Putamen (tissue), 1 donor: Measurements from ENCODE around the gene EVA1C.
"Not testable (repeated sequence)": the region's sequence is repeated elsewhere in the genome, so short reads cannot be mapped to it uniquely, and the experiment has no call there.

Experiments
- DNase-seq: peaks from one replicate; pipeline ENCODE4 v3.0.0-alpha.2; 2016; ENCODE audit warnings: low spot score

EVA1C gene

GRCh38 chr21:32412162-32413014 lies at the start of gene EVA1C:
Gene EVA1C, plus strand, starts transcription at chr21:32412706. Its CDS starts 148 bp downstream, at chr21:32412854.
- peak; percentile 49 for DNase-seq

DNA sequence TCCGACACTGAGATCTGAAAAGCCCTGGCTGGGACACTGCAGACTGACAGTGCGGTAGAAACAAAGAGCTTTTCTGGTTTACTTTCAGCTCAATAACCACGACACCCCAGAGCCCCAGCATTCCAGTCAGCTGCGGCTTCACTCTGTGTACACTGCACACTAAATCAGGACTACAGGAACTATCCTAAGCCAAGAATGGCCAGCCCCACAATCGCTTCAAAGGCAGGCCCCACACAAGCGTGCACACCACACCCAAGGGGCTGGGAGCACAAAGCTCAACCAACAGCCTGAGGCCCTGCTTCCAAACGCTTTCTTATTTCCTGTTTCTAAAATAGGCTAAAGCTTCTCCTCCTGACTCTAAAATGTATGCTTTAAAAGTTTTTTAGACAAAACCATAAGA lies 48.1 kb upstream of the EVA1C start:
- no peak for DNase-seq

DNA sequence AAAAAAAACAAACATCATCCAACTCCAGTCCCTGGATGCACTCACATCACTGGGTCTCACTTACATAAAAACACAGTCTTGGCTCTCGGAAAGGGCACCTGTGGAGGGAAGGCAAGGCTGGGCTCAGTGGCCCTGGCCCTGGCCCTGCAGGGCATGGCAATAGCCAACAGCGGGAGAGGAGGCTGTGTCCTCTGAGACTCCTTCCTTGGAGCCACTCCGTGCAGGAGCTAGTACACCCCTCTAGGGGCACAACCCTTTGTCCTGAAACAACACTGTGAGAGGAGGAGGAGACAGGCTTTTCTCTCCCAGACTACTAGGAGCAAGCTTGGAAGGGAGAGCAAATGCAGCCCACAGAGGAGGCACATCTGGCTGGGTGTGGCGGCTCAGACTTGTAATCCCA lies 47.7 kb upstream of the EVA1C start:
- no peak for DNase-seq

DNA sequence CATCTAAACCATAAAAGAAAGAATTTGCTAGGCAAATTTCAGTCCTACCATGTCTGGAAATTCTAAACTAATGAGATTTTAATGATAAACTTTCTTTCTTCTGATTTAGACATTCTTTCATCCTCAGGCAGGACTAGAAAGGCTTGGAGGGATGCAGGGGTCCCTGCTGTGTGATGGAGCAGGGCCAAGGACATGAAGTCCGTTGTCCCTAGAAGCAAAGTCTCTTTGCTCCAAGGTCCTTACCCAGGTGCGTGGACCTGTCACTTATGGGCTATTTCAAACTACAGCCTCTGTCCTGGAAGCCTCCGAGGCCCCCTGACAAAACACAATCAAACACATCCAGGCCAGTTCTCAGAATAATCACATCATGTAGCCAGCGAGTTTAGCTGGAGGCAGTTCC lies 46.3 kb upstream of the EVA1C start:
- DNase-seq, result no peak

- DNase-seq, result no peak
Observed at GRCh38 chr21:32367158-32367557, 45.3 kb upstream of the EVA1C start.

DNA sequence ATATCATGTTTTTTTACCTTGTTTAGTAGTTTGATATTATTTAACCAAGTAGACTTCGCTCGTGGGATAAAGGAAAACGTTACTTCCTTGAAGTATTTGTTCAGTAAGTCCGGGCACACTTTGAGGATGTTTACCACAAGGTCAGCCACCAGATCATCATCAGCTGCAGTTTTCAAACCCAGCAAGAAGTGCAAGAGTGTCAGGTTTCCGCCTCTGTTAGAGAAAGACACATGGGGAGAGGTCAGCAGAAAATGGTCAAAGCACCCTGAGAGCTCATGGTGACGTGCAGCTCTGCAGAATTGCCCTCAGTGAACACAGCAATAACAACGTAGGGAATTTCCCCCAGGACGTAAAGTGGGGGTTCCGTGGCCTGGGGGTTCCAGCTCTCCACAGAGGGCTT lies 44.1 kb upstream of the EVA1C start:
- peak; percentile 12 for DNase-seq

GRCh38 chr21:32368961-32369360 lies 43.5 kb upstream of the EVA1C start:
- not testable (repeated sequence) for DNase-seq

- no peak for DNase-seq
Observed at GRCh38 chr21:32370998-32371766, 41.3 kb upstream of the EVA1C start.

DNA sequence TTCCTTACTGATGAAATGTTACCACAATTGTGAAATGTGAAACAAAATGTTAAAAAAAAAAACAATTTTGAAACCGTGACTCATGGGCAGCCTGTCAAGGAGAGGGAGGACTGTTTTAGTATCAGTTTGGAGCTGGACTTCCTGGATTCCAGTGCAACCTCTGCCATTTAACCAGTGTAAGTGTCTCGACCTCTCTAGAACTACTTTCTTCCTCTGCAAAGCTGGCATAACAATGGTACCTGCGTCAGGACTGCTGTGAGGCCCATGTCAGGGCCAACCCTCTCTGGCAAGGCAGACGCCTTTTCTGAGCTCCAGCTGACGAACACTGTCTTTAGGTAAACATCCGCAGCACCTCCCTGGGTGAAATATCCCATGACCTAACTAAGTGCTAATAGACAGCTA lies 40.6 kb upstream of the EVA1C start:
- no peak for DNase-seq

GRCh38 chr21:32372755-32373154 lies 39.8 kb upstream of the EVA1C start:
- DNase-seq, result no peak

DNA sequence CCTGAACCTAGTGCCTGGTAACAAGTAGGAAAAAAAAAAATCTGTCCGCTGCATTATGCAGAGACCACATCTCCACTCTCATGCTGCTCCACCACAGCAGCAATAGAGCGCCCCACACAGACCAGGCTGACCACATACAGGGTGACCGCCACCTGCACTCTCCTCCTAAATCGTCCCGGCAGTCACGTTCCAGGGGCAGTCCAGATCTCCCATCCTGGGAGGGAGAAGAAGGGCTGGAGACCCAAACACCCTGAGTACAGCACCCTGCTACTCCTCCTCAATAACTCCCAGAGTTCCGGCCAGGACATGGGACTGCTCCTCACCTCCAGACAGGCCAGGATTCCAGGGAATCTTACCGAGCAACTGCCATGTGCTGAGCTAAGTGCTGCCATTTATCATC lies 35.0 kb upstream of the EVA1C start:
- DNase-seq, result no peak

DNA sequence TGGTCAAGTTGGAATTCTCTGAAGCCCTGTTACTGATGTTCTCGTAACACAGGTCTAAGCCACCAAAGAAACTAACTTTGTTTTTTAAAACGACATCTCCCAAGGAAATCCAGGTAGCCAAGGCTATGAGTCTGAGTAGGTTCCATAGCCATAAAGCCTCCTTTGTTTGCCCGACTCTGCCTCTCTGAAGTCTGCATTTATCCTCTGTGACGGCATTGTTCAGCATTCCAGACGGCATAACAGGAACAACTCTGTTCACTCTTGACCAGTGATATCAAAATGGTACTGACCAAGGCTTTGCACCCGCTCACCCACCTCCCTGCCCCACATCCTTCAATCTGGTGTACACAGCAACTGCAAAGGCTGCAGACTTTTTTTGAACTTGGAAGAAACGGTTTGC lies 34.5 kb upstream of the EVA1C start:
- no peak for DNase-seq

DNA sequence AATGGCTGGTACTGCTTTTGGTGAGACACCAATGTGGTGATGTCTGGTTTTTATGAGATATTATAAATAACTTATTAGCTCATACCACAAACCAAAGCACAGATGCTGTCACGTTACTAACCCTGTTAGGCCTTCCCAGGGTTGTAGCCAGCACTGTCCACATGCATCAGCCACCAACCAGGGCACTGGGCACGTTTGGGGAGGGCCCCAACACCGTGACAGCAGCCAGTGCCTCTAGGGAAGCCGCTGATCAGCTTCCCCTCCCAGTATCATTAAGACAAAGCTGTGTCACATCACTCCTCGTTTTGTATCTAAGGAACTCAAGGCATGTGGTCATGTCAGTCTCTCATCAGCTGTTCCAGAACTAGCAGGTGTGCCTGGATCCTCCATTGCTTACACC lies 33.5 kb upstream of the EVA1C start:
- no peak for DNase-seq

GRCh38 chr21:32380940-32381339 lies 31.6 kb upstream of the EVA1C start:
- no peak for DNase-seq

DNA sequence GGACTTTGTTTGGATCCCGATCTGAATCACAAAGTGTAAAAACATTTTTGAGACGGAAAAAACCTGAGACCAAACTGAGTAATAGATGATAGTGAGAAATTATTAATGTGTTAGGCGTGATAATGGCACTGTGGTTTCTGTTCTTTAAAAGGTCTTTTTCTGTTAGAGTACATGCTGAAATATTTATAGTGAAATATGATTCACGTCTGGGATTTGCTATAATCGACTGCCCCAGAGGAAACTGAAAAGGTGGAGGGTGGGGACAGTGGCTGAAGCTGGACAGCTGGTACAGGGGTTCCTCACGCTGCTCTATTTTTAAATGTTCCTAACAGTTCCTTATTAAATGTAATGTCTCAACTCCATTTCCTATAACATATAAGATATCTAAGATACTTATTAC lies 30.9 kb upstream of the EVA1C start:
- DNase-seq, result no peak

DNA sequence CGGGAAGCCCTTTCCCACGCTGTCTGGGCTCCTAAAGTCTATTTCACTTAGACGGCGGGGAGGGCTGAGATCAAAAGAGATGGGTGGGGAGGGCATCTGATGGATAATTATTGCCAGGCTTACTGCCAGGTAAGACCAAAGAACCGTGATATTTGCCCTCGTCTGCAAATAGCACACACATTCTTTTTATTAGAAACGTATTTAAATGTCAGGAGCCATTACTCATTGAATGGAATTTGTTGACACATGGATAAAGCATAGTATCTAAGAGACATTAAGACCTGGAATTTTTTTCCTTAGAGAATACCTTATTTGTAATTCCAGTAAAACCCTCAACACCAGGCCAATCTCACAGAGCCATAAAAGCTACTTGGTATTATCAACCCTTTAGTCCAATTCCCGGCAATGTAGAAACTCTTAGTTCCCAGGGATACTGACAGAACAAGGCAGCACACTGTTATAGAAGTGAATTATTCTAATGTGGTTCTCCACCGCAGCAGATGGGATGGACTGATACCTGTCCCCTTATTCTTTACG lies 30.3 kb upstream of the EVA1C start:
- DNase-seq, result no peak

- no peak for DNase-seq
Observed at GRCh38 chr21:32383812-32384211, 28.7 kb upstream of the EVA1C start.

DNA sequence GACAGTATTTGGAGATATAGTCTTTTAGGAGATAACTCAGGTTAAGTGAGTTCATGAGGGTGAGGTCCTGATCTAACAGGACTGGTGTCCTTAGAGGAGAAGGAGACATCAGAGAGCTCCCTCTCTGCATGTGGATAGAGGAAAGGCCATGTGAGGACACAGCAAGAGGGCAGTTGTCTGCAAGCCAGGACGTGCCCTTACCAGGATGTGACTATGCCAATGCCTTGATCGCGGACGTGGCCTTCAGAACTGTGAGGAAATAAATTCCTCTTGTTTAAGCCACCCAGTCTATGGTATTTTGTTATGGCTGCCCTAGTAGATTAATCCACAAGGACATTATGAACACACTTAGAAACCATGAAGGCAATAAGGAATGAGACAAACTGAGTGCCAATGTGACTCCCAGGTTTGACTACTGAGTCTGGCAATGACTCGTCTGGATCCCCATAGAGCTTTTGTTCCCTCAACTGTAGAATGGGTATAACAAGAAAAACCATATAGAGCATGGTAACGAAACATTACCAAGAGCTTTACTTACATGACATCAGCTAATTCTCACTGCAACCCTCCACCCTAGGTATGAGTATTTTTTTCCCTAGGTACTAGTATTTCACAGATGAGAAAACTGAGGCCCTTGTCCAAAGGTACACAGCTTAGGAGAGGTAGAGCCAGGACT lies 26.2 kb upstream of the EVA1C start:
- no peak for DNase-seq

DNA sequence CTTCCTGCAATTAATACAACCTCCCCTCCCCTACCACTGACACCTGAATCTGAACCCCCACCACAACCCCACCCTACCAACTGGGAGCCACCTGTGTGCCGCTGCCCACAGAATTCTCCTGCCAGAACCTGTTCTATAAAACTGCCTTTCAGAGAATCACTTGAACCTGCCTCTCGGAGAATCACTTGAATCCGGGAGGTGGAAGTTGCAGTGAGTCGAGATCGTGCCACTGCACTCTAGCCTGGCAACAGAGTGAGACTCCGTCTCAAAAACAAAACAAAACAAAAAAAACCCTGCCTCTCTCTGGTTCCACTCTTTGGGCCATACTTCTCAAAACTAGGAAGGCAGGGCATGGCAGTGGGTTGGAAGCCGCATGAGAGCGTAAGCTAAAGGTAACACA lies 25.4 kb upstream of the EVA1C start:
- DNase-seq, result no peak

- DNase-seq, result no peak
Observed at GRCh38 chr21:32388306-32388705, 24.2 kb upstream of the EVA1C start.

DNA sequence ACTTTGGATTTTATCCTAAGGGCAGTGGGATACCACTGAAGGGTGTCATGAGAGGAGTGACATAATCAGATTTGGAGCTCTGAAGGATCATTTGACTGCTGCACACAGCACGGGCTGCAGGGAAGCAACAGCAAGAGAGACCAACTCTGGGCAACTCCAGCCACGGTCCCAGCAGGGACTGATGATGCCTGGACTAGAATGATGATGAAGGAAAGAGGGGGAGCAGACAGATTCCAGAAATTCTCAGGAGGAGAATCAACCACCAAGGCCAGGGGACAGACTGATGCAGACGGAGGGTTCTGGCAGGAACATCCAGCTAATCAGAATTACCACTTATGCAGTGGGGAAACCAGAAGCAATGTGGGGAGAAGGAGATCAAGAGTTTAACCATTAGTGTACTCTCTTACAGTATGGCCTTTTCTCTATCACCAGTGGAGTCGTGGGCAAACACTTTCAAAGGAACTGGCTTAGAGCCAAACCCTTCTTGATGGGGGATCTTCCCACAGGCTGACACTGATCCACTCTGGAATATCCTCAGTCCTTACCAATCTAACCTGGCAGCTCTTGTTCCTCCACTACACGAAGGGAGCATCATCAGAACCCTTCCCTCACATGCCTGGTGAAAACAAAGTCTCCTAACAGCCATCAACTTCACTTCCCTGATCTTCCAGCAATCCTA lies 23.0 kb upstream of the EVA1C start:
- DNase-seq, result no peak
